Hepatocyte (in vitro differentiated cells): ENCODE results near the gene ZHX3. TPM values are rescaled to one million over a fixed set of nuclear protein-coding genes. Genes with fewer than 3 reads are reported as not detected.
A peak's percentile ranks its signal among the peaks of the same experiment; 100 is the strongest.
"Not testable (repeated sequence)": the region's sequence is repeated elsewhere in the genome, so short reads cannot be mapped to it uniquely, and the experiment has no call there.

Experiments
- DNase-seq: peaks from one replicate; pipeline ENCODE4 v3.0.0-alpha.2; 2016; ENCODE audit warnings: low spot score
- H2AFZ ChIP-seq: fragments of 200-600 bp; sonication (generic); 2 replicates; pipeline ENCODE4 v1.6.0; 2016; ENCODE audit warnings: antibody characterized with exemption, mild to moderate bottlenecking
- H3K27ac ChIP-seq: fragments of 200-600 bp; sonication (generic); 2 replicates; pipeline ENCODE4 v1.5.1; 2016; ENCODE audit warnings: mild to moderate bottlenecking
- H3K27me3 ChIP-seq: fragments of 200-600 bp; sonication (generic); 2 replicates; pipeline ENCODE4 v1.6.1; 2016
- H3K36me3 ChIP-seq: fragments of 200-600 bp; sonication (generic); replicated peaks from 2 replicates; pipeline ENCODE4 v1.5.1; 2016; ENCODE audit warnings: low read depth; ENCODE audit not compliant: insufficient read depth
- H3K4me1 ChIP-seq: fragments of 200-600 bp; sonication (generic); 2 replicates; pipeline ENCODE4 v1.5.1; 2016; ENCODE audit warnings: mild to moderate bottlenecking, moderate library complexity; ENCODE audit not compliant: insufficient read depth
- H3K4me2 ChIP-seq: fragments of 200-600 bp; sonication (generic); 2 replicates; pipeline ENCODE4 v1.6.0; 2016
- H3K4me3 ChIP-seq: fragments of 200-600 bp; sonication (generic); 2 replicates; pipeline ENCODE4 v1.5.1; 2016; ENCODE audit warnings: mild to moderate bottlenecking
- H3K79me2 ChIP-seq: fragments of 200-600 bp; sonication (generic); 2 replicates; pipeline ENCODE4 v1.6.0; 2017; ENCODE audit warnings: mild to moderate bottlenecking
- H3K9me2 ChIP-seq: fragments of 200-600 bp; sonication (generic); replicated peaks from 2 replicates; pipeline ENCODE4 v1.6.0; 2017; ENCODE audit warnings: mild to moderate bottlenecking; ENCODE audit not compliant: insufficient read depth
- H3K9me3 ChIP-seq: fragments of 200-600 bp; sonication (generic); 2 replicates; pipeline ENCODE4 v1.5.1; 2016; ENCODE audit warnings: low read depth, mild to moderate bottlenecking
- H4K20me1 ChIP-seq: fragments of 200-600 bp; sonication (generic); 2 replicates; pipeline ENCODE4 v1.6.0; 2016; ENCODE audit warnings: mild to moderate bottlenecking; ENCODE audit not compliant: insufficient read depth, poor library complexity, severe bottlenecking
- EZH2 ChIP-seq: fragments of 200-600 bp; sonication (generic); IDR thresholded peaks from 2 replicates; pipeline ENCODE4 v1.6.1; 2016; ENCODE audit warnings: antibody characterized with exemption, mild to moderate bottlenecking, borderline replicate concordance
- EZH2phosphoT487 ChIP-seq: fragments of 200-600 bp; sonication (generic); IDR thresholded peaks from one replicate; pipeline ENCODE4 v1.6.1; 2018; ENCODE audit warnings: antibody characterized with exemption, mild to moderate bottlenecking, low read depth, moderate library complexity; ENCODE audit not compliant: unreplicated experiment, severe bottlenecking
- WGBS: methylation state at CpG from one replicate; pipeline ENCODE4 v1.1.6; 2016; ENCODE audit warnings: low lambda C conversion rate; ENCODE audit errors: missing lambda C conversion rate; 5-methylcytosine and 5-hydroxymethylcytosine counted together
- polyA plus RNA-seq: library from polyadenylated mRNA; unstranded; fragments of >200 nt; fragmentation: Nextera tagmentation; extraction: Ambion mirVana; gene quantifications from 2 replicates; pipeline ENCODE4 v1.2.1, GENCODE V29; 2016
- total RNA-seq: library from RNA; depleted of rRNA; stranded (reverse); fragments of >200 nt; gene quantifications from 2 replicates; pipeline ENCODE4 v1.2.3, GENCODE V29; 2014
- TF ChIP-seq, protein P1 (sequence below): fragments of 200-600 bp; sonication (generic); IDR thresholded peaks from 2 replicates; pipeline ENCODE4 v1.5.1; 2016; ENCODE audit warnings: antibody characterized with exemption, mild to moderate bottlenecking; ENCODE audit not compliant: poor library complexity

ZHX3 gene
- total and polyA plus RNA-seq, 2 experiments from 2014 or later: 15.0 to 19.7 TPM

DNA sequence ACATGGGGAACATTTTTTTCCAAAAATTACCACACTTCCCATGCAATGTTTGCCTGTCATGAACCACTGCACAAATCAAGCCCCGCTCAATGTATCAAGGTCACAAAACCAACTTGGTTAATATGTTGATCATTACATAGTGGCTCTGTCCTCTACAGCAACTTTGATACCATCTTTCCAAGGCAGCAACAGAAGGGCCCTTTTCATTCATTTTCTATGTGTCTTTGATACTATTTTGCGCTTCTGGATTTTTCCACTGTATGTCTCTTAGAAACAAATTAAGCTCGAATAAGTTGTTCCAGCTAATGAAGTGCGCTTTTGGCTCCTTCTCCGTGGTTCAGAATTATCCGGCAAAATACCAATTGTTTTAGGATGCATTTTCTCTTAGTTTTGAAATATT, 1.5 kb downstream of the ZHX3 start:
- H3K4me3 ChIP-seq: peak overlapping the region; percentile 70
- WGBS: 90% methylated on average over 6 of the region's 6 CpGs
- DNase-seq: no peak

DNA sequence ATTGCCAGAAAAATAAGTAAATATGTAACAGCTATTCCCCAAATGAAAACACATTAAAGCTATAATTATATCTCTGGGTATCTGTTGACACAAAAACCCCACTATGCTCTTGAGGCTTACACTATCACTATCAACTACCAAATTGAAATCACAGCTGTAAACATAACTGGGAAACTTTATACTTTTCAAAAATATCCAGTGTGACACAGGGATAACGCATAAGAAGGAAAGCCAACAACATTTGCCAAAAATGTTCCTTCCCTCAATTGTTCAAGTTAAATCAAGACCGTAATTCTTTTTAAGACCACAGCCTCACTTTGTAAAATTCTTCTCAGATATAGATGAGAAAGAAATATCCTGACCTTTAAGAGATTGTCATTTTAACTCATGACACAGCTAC, 3.1 kb downstream of the ZHX3 start:
- H3K27ac ChIP-seq: no peak overlapping the region
- H3K4me3 ChIP-seq: no peak overlapping the region
- no peaks in the 10 kb centered on the region for H3K27me3 ChIP-seq
- H2AFZ ChIP-seq: no peak overlapping the region
- peaks cover 14% of the 10 kb centered on the region for H3K4me1 ChIP-seq
- H4K20me1 ChIP-seq: no peaks in the 10 kb centered on the region
- TF ChIP-seq EZH2: no peak
- TF ChIP-seq, protein P1, sequence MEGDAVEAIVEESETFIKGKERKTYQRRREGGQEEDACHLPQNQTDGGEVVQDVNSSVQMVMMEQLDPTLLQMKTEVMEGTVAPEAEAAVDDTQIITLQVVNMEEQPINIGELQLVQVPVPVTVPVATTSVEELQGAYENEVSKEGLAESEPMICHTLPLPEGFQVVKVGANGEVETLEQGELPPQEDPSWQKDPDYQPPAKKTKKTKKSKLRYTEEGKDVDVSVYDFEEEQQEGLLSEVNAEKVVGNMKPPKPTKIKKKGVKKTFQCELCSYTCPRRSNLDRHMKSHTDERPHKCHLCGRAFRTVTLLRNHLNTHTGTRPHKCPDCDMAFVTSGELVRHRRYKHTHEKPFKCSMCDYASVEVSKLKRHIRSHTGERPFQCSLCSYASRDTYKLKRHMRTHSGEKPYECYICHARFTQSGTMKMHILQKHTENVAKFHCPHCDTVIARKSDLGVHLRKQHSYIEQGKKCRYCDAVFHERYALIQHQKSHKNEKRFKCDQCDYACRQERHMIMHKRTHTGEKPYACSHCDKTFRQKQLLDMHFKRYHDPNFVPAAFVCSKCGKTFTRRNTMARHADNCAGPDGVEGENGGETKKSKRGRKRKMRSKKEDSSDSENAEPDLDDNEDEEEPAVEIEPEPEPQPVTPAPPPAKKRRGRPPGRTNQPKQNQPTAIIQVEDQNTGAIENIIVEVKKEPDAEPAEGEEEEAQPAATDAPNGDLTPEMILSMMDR: no peak
- TF ChIP-seq EZH2phosphoT487: no peak
- 66% methylated on average over 2 of the region's 2 CpGs for WGBS
- no peak for DNase-seq
- no peaks in the 10 kb centered on the region for H3K36me3 ChIP-seq
- peaks cover 65% of the 10 kb centered on the region for H3K79me2 ChIP-seq
- no peak overlapping the region for H3K4me2 ChIP-seq
- H3K9me2 ChIP-seq: no peaks in the 10 kb centered on the region
- no peaks in the 10 kb centered on the region for H3K9me3 ChIP-seq

More for the DNA sequence above, 1.5 kb downstream of the ZHX3 start:
- no peak for TF ChIP-seq EZH2
- no peak for TF ChIP-seq EZH2phosphoT487
- TF ChIP-seq, protein P1: no peak
- peak overlapping the region; percentile 90 for H3K4me2 ChIP-seq
- H3K4me1 ChIP-seq: peaks cover 13% of the 10 kb centered on the region
- H3K27ac ChIP-seq: peak overlapping the region; percentile 71
- no peaks in the 10 kb centered on the region for H3K27me3 ChIP-seq
- no peaks in the 10 kb centered on the region for H3K9me3 ChIP-seq
- peaks cover 50% of the 10 kb centered on the region for H3K79me2 ChIP-seq
- H3K36me3 ChIP-seq: no peaks in the 10 kb centered on the region
- H2AFZ ChIP-seq: no peak overlapping the region
- H4K20me1 ChIP-seq: no peaks in the 10 kb centered on the region
- no peaks in the 10 kb centered on the region for H3K9me2 ChIP-seq

DNA sequence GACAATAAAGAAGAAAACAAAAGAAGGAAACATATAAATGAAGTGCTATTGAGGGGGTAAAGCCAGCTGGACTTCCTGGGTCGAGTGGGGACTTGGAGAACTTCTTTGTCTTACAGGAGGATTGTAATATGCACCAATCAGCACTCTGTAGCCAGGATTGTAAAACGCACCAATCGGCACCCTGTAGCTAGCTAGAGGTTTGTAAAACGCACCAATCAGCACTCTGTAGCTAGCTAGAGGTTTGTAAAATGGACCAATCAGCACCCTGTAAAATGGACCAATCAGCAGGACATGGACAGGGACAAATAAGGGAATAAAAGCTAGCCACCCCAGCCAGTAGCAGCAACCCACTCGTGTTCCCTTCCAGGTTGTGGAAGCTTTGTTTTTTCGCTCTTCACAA, 5.5 kb downstream of the ZHX3 start:
- H3K79me2 ChIP-seq: peaks cover 79% of the 10 kb centered on the region
- 95% methylated on average over 6 of the region's 6 CpGs for whole genome bisulfite sequencing

DNA sequence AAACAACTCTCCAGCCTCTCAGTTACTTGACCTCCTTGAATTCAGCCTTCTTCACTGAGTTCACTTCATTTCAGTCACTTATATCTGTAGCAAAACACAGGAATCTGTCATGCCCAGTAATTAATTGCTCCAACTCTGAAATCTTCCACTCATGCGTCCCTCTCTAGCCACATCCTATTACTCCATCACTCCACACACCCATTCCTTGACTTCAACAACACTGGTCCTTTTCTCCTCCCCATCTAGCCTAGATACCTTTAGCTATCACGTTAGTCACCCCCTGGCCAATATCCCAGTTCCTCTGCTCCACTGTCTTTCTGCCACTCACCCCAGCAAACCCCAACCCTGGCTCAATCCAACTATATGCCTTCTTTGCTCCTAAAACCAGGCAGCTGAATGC, 7.7 kb downstream of the ZHX3 start:
- Histone ChIP-seq H3K9me3 (no peaks in the 10 kb centered on the region), H3K9me2 (no peaks in the 10 kb centered on the region), H3K36me3 (no peaks in the 10 kb centered on the region), H3K27me3 (no peaks in the 10 kb centered on the region), H3K4me1 (peaks cover 14% of the 10 kb centered on the region), H4K20me1 (no peaks in the 10 kb centered on the region), H3K27ac (peak overlapping the region; percentile 86), H3K4me2 (no peak overlapping the region), H3K4me3 (no peak overlapping the region), H3K79me2 (peaks cover 88% of the 10 kb centered on the region), H2AFZ (no peak overlapping the region)
- TF ChIP-seq, protein P1: no peak
- TF ChIP-seq EZH2phosphoT487: no peak
- no peak for TF ChIP-seq EZH2
- DNase-seq: no peak
- WGBS: 90% methylated on average over 2 of the region's 2 CpGs

More for the DNA sequence above, 5.5 kb downstream of the ZHX3 start:
- not testable (repeated sequence) for DNase-seq, H4K20me1 ChIP-seq, H3K27ac ChIP-seq, H2AFZ ChIP-seq, H3K9me2 ChIP-seq, H3K36me3 ChIP-seq, H3K27me3 ChIP-seq, H3K4me2 ChIP-seq, H3K4me3 ChIP-seq, H3K9me3 ChIP-seq
- H3K4me1 ChIP-seq: peaks cover 20% of the 10 kb centered on the region
